ENCODE results near the gene ARHGAP30.

The ARHGAP30 gene

DNA sequence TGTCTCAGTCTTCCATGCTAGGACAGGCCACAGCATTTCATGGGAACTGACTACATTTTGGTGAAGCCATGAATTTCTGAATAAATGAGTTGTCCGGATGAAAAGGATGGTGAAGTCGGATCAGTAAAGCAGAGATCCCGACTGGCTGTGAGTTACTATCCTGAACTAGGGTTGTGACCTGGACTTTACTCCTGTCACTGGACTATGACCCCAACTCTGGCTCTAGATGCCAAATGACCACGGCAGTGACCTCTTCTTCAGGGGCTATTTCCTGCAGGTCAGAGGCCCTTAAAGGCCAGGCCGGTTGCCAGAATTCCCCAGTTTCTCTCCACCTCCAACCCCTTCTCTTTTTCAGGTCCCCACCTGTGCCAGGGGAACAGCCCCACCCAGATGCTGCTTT, 21.4 kb upstream of the ARHGAP30 start:
- no peak for DNase-seq

DNA sequence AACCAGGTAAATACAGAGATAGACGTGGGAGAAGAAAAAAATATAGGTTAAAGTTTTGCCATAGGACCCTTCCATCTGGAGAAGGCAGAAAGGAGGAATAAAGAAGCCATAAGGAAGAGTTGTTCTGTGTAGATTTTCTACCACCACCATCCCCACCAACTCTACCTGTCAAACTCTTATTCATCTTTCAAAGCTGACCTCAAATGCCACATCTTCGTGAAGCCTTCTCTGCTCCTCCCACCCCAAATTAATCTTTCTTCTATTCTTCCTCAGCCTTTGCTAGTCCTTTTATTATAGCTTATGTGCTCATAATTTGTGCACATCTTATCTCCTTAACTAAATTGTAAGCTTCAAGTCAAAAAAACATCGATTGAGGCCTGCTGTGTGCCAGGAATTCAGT, 20.9 kb upstream of the ARHGAP30 start:
- DNase-seq = no peak

DNA sequence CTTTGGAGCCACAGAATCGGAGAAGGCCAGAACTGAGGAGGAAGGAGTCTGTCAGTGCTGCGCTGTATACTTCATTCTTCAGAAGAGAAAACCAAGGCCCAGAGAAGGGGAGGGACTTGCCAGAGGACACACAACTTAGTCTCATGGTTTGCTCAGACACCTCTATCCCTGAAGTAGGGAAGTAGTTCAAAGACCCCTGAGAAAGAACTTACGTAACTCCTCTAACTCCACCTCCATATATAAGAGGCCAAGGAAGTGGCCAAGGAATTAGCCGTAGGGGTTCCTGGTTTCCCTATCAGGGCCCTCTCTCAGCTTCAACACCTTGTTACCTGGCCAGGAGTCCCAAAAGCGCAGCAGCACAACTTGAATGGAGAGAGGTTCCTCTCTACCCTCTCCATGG, 20.2 kb upstream of the ARHGAP30 start:
- DNase-seq = no peak

DNA sequence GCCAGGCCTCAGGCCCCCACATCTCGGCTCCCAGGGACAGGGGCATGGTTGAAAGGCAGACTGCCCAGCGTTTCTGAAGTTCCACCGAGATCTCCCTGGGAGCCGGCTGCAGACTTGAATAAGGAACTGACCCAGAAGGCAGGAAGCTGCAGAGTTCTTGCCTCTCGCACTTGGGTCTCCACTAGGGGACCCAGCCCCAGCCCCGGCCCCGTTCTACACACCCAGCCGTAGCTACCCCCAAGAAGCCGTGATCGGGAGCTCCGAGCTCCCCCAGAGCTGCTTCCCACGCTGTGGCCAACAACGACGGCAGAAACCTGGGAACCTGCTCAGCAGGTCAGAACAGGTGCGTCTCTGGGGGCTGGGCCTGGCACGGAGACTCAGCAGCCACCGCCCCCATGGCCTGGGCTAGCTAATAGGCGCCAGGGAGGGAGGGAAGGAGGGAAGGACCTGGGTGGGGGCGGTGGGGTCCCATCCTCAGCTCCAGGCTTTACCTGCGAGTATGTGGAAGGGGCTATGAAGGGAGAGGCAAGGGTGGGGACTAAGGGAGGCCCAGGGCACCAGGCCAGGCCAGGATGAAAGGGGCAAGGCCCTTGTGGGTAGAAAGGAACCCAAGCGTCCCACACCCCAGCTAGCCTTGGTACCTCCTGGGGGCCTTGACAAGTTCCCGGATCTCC, 19.7 kb upstream of the ARHGAP30 start, which contains the start of gene NECTIN4:
NECTIN4 (minus strand) TSS at position 308 of the 674 bp plus-strand sequence; CDS start at position 46, 262 bp downstream.
- no peak for DNase-seq

DNA sequence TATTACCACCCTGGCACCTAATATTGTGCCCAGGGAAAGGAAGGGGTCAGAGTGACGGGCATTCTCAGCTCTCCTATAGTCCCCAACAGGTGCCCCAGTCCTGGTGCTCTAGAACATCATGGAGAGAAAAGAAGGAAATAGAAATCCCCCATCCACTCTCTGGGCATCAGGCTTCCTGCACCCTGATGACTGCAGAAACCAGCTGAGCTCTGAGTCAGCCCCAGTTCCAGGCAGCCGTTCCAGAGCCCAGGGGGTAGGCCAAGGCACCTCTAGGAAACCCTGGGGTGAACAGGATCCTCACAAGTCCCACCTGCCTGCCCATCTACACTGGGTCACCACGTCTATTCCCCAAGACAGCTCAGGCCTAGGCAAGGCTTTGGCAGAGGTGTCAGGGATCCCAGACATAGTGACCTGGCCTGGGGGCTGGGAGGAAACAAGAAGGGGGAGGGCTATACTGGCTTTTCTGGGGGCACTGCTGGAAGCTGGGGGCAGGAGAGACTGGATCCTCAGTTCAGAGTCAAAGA, 19.0 kb upstream of the ARHGAP30 start:
- no peak for DNase-seq

DNA sequence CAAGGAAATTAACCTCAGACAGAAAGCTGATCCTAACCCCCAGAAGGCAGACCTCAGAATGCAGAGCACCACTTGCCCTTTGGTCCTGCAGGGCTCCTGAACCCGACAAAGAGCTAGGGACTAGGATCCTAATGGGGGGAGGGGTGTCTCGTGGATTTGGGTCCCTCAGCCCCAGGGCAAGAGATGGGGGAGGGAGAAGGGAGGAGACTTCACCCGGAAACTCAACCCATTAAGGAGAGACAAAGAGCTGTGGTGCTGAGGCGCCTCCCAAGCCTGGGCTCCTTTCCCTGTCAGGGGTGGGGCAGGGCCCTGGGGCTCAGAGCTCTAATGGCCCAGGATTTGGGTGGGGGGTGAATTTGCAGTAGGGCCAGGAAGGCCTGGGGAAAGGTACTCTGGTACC, 16.8 kb upstream of the ARHGAP30 start:
- no peak for DNase-seq

DNA sequence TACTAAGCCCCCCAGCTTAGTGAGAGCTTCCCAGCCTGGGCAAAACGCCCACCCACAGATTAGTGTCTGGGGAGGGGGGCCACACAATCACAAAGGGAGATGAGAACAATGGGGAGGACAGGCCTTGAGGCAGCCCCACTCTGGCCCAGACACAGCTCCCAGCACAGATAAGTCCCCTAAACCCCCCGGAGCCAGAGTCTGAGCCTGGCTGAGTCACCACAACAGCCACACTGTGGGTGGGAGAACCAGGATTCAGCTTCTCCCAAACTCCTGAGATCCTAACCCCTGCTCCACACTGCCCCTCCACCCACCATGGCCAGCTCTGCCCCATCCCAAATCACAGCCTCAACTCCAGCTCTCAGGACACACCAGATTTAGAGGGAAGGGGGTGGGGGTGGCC, 15.5 kb upstream of the ARHGAP30 start:
- DNase-seq = no peak

DNA sequence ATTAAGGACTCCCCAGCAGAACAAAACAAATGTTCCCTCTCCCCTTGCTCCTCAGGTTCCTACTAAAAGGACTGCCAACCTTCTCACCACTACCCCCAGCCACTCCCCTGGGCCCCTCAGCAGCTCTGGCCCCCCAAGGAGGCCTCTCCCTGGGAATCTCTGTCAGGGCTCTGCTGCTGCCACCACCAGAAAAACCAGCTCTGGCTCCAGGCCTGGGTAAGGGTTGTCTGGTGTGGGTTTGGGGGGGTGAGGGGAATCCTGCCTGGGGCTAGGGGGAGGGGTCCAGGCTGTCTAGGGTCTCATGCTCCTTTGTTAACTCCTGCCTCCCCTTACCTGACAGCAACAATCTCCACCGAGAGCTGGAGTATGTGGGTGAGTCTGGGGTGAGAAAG, 14.9 kb upstream of the ARHGAP30 start:
- no peak for DNase-seq

DNA sequence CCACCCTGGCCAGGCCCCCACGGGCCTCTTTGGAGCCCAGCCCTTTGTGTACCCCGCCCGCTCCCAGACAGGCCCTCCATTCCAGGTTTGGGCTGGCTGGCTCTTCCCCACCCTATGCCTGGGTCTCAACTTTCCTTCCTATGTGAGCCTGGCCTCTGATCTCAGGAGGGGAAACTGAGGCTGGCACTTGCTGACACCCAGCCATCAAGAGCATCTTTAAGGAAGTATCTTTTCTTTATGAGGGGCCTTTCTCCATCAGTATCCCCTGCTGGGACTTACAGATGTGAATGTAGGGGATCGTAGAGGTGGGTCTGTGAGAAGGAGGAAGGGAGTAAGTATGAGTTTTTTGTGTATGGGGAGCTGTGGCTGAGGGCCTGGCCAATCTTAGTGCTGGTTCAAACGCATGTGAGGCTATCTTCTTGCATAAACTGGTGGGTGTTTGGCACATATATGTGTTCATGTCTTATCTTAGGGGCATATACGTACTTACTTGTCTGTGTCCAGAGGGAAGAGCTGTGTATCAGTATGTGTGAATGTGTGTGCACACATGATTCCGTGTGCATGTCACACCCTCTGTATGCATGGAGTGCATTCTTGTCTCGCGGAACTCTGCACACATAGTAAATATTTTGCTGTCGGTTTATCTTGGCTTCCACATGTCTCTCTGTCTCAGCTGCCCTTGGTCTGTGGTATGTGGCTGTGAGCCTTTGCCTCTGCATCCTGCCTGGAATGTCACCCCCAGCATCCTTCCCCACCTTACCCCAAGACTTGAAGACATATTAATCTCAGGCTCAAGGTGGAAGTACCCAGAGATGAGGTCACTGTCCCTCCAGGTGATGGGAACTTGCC, 14.3 kb upstream of the ARHGAP30 start:
- no peak for DNase-seq

DNA sequence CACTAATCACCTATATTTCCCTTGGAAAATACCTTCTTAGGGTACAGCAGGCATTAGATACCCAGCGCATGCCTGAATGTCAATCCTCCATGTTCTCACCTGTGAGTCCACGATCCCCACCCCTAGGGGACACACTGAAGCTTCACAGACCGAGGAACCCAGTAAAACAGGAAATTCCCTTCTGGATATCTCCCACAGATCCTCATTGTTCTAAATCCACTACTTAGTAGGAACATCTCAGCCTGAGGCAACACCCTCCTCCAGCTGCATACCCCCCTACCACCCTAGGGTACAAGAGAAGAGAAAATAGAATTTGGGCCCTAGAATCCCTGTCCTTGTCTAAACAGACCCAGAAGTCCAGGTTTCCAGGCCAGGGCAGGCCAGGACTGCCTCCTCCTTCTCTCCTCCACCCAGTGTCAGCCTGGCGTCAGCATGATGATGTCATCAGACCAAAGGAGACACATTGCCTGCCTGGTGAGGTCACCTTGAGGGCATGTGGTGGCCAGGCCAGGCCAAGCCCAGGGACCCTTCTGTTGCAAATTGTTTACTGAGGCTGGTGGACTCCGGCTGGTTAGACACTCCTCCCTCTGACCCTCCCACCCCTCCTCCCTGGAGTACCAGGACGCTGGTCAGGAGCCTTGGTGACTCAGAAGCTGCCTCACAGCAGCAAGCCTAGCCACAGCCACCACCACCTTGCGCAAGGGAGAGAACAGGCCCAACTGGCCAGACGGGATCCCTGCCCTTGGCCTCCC, 13.5 kb upstream of the ARHGAP30 start:
- DNase-seq = no peak

DNA sequence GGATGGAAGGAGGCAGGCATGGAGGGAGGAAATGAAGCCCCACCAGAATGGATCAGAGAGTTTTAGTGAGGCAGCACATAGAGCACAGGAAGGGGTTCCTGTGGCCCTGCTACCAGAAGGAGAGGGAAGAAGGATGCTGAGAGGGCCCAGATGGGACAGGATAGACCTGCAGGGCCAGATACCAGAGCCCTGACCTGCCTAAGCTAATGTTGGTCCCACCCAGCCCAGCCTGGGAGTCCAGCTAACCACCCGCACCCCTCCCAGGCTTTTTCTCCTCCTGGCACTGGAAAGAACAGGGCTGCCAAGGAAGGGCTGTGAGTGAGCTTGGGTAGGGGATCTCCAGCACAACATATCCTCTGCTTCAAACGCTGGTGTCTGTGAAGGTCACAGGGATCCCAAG, 12.8 kb upstream of the ARHGAP30 start:
- no peak for DNase-seq

DNA sequence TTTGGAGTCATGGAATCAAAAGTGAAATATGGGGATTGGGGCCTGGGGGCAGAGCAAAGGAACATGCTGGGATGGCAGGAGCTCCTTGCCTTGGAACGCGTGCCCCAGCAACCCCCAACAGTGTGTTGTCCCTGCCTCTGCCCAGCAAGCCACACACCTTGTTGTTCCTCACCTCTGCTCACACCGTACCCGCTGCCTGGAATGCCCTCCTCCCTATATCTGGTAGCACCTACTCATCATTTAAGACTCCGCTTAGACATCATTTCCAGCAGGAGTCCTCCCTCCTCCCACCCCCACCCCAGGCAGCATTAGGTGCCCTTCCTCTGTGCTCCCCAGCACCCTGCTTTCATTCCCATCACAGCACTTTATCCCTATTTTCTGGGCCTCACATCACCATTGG, 11.8 kb upstream of the ARHGAP30 start:
- no peak for DNase-seq

DNA sequence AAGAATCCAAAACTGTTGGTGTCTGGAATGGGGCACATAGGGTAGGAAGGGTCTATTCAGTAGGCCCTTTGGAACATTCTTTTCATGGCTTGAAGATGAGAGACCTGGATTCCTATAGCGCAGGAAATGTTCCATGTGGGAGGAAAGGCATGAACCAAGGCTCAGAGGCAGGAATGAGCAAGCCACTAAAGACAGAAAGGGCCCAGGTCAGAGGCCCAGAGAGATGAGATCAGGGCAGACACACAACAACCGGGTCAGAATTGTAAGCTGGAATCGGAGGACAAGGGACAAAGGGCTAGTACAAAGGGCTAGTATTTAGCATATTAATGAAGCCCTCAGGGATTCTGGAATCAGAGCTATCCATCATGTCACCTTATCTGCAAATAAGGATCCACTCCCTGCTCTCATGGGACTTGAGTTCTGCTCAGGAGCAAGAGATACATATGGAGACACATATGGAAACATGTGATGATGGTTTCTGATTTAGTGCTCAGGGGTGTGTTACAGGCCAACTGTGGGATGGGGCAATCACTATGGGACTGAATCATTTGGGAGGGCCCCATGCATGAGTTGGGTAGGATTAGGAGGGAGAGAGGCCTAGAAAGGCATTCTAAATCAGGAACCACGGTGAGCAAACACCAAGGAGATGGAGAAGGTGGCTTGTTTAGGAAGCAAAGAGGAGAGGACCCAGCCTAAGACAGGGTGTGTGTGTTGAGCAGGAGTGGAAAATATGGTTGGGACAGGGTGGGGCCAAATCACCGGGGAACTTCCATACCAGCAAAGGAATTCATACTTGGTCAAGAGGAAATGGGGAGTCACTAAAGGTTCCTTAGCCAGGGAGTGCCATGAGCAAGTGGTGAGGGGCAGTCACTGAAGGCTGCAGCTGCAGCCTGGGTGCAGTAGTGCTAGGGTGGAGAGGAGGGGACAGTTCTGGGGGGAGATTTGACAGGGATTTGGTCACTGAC, 11.0 kb upstream of the ARHGAP30 start:
- no peak for DNase-seq

DNA sequence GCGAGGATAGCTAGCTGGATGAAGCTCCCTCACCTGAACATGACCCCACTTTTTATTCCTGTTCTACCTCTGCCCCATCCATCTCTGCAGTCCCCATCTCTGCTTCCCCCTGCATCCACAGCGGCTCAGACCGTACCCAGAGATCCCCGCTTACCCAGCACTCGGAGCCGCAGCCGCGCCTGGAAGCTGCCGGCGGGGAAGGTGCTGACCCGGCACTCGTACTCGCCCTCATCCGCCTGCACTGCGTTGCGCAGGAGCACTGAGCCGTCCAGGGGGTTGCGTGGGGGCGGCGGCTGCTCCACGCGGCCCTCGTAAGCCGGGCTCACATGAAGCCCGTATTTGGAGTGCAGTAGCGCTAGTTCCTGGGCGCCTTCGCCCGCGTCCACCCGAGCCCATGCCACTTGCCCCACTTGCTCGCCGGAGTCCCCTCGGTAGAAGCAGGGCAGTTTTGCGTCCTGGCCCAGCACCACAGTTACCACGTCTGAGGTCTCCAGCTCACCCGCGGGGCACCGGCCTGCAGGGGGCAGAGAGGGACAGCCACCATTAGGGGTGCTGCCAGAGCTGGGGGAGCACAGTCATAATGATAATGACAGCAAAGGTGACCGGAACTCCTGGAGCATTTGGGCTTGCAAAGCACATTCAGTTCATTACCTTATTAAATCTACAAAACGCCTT, 9.9 kb upstream of the ARHGAP30 start:
- DNase-seq = no peak

DNA sequence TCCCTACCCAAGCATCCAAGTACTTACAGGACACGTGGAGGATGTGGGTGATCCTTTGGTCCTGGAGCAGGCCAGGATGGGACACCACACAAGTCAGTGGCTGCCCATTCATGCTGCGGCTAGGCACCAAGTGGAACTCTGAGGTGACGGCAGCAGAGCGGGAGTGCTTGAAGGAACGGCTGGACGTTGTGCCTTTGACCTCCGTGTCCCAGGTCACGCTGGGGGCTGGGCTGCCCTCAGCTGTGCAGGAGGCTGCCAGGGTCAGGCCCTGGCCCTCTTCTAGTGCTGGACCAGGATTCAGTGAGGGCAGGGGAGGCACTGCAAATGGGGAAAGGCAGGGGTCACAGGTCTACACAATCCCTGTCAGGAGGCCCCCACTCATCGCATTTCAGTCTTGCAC, 7.7 kb upstream of the ARHGAP30 start:
- DNase-seq = no peak

DNA sequence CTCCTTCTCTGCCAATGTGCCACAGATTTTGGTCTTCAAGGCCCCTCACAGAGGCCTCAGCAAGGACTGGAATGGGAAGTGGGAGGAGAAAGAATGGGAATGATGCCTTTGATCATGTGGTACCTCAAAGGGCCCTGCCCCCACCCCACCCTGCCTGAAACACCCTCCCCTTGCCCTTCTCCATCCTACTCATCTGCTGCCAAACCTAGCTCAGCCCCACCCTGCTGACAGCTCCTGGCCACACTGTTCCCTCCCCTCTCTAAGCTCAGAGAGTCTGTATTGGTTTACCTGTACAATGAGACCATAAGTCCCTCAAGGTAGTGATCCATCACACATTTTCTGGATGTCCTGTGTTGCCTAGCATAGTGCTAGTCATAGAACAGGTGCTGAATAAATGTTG, 6.7 kb upstream of the ARHGAP30 start:
- DNase-seq = no peak

DNA sequence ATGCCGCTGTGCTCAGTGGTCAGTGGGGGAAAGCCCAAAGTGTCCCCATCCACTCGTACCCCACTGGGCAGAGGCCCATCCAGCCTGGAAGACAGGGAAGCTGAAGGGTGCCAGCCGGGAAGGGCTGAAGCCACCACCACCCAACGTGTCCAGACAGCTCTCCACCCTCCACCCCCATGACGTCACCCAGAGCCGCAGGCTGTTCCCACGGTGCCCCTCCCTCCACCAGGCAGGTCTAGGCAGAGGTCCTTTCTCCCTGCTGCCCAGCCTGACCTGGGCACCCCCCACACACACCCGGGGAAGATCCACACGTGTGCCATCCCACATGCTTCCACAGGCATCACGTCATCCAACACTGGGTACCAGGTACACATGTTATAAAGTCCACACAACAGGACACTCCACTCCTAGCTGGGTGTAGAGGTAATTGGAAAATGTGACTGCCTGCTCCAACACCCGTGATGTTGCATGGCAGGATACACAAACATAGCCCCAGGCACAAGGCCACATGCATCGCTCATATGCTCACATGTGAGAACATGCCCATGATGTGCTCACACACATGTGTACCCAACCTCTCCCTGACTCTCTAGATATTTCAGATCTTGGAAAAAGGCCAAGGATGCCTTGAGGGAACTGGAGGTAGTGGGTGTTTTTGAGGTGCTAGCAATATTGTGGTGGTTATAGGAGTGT, 5.1 kb upstream of the ARHGAP30 start:
- no peak for DNase-seq

DNA sequence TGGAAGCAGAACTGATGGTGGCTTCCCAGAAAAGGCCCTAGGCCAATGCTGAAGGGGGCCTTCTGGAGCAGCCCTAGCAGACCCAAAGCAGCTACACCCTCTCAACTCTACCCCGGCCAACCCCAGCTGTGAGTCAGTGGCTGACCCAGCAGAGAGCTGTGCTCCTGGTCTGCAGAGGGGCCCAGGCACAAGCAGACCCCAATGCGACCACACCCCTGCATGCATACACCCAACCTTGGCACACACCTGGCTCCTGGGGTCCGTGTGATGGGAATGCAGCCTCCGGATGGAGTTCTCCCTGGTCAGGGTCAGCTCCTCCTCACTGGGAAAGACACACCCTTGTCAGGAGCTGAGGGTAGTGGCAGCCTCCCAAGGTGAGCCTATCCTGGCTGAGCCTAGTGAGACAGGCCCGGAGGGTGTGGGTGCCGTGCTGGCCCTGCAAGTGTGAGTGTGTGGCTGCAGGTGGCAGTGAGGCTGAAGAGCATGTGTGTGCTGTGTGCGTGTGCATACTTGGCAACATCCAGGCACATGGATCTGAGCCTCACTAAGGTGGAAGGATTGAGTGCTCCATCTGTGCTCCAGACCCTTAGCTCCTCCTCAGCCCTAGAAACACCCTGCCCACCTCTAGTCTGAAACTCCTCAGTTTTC, 3.9 kb upstream of the ARHGAP30 start:
- DNase-seq = no peak
